Islet of Langerhans (tissue), 1 donor: ENCODE measurements around the gene ELANE.

Source experiments
- FAIRE-seq: peaks from one replicate; lab custom pipeline; 2011; peaks lifted over from hg19 to GRCh38; lab: Jason Lieb, UNC

Gene ELANE

DNA sequence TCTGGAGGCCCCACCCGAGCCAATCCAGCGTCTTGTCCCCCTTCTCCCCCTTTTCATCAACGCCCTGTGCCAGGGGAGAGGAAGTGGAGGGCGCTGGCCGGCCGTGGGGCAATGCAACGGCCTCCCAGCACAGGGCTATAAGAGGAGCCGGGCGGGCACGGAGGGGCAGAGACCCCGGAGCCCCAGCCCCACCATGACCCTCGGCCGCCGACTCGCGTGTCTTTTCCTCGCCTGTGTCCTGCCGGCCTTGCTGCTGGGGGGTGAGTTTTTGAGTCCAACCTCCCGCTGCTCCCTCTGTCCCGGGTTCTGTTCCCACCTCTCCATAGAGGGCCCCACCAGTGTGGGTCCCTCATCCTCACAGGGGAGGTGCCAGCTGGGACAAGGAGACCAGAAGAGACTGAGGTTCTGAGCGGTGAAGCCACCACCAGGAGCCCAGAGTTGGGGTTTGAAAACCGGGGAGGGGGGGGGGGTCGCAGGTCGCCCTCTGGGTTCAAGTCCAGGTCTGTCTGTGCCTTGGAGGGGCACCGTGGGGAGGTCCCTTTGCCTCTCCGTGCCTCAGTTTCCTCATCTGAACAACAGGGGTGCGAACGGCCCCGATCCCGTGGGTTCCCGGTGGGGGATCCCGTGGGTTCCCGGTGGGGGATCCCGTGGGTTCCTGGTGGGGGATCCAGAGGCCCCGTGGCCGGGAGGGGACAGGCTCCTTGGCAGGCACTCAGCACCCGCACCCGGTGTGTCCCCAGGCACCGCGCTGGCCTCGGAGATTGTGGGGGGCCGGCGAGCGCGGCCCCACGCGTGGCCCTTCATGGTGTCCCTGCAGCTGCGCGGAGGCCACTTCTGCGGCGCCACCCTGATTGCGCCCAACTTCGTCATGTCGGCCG is at the start of gene ELANE:
Gene ELANE, plus strand, starts transcription at position 168 of the 878 bp plus-strand sequence. Its CDS starts 26 bp downstream, at position 194.
- no peak for FAIRE-seq

DNA sequence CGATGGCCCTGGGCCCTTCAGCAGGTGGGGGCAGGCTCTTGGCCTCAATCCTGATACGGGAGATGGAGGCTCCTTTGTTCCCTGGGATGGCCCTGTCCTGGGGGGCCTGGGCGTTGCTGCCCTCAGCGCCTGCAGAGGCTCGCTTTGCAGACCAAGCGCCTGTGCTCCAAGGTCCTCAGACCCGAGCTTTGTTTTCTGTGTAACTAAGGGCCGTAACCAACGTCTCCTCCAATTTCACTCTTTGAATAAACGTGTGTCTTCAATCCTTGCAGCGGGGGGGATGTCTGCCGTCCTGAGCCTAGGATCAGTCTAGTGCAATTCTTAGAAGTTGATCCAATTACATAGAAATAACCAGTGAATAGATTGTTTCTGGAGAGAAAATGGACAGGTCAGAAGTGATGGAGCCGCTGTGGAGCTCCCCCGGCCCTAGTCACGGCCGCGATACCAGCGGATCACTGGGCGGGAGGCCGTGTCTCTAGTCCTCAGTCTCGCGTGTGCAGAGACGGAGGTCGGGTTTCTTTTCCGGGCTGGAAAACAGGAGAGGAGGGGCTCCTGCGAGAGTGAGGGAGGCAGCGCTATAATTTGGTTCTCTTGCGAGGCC is 49.5 kb upstream of the ELANE start:
- no peak for FAIRE-seq

DNA sequence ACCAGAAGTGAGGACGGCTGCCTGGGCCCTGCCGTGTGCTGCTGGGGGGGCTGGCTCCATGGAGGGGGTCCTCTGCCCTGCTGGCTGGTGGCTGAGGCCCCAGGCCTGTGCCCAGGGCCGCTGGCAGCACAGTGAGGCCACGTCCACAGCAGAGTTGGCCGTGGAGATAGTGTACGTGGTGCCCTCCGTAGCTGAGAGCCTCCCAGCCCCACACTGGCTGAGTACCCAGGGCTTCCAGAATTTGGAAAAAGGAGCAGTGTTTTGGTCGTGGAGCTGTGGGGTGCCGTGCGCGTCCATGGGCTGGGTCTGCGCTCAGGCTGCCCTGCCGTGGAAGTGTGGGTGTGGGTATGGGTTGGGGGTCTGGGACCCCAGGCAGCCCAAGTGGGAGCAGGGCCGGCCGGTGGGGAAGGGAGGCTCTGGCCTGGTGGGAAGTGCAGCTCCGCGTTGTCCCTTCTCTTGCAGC is 49.0 kb upstream of the ELANE start:
- no peak for FAIRE-seq

DNA sequence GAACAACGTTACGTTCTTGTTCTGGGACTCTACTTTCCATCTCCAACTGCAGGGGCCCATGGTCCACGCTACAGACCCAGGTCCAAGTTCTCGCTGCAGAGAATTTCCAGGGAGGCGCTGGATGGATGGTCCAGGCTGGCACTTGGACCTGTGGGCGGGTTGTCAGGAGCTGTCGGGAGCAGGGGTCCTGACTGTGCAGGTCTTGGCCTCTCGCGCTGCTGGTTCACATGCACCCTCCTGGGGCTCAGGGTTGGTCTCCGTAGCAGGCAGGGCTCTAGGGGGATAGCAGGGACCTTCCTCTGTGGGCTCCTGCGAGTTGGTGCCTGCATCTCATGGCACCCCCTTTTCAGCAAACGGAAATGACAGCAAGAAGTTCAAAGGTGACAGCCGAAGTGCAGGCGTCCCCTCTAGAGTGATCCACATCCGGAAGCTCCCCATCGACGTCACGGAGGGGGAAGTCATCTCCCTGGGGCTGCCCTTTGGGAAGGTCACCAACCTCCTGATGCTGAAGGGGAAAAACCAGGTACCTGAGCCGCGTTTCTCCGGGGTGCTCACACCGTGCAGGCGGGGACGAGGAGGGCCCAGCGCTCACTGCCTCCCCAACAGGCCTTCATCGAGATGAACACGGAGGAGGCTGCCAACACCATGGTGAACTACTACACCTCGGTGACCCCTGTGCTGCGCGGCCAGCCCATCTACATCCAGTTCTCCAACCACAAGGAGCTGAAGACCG is 48.3 kb upstream of the ELANE start:
- no peak for FAIRE-seq

DNA sequence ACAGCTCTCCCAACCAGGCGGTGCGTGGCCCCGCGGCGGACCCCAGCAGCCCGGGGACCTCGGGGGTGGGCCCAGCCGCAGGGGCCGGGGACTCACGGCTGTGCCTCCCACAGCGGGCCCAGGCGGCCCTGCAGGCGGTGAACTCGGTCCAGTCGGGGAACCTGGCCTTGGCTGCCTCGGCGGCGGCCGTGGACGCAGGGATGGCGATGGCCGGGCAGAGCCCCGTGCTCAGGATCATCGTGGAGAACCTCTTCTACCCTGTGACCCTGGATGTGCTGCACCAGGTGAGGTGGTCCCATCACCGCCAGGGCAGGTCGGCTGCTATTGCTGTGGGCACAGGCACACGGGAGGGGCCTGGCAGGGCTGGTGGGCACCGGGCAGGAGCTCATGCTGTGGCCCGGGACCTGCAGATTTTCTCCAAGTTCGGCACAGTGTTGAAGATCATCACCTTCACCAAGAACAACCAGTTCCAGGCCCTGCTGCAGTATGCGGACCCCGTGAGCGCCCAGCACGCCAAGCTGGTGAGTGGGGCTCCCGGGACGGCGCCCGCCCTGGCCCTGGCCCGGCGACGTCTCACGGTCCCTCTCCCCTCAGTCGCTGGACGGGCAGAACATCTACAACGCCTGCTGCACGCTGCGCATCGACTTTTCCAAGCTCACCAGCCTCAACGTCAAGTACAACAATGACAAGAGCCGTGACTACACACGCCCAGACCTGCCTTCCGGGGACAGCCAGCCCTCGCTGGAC is 47.5 kb upstream of the ELANE start:
- no peak for FAIRE-seq

DNA sequence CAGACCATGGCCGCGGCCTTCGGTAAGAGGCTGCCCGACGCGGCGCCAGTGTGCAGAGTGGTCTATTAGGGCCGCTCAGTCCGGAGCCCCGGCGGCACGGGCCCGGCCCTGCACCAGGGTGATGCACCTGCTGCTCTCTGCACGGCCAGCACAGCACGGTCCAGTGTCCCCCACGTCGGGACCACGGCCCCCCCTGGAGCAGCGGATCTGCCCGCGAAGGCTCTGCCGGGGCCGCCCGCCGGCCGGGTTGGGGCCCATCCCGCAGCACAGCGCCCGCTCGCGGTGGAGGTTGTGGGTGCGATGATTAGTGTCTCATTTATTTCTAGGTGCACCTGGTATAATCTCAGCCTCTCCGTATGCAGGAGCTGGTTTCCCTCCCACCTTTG is 46.9 kb upstream of the ELANE start:
- FAIRE-seq = no peak

DNA sequence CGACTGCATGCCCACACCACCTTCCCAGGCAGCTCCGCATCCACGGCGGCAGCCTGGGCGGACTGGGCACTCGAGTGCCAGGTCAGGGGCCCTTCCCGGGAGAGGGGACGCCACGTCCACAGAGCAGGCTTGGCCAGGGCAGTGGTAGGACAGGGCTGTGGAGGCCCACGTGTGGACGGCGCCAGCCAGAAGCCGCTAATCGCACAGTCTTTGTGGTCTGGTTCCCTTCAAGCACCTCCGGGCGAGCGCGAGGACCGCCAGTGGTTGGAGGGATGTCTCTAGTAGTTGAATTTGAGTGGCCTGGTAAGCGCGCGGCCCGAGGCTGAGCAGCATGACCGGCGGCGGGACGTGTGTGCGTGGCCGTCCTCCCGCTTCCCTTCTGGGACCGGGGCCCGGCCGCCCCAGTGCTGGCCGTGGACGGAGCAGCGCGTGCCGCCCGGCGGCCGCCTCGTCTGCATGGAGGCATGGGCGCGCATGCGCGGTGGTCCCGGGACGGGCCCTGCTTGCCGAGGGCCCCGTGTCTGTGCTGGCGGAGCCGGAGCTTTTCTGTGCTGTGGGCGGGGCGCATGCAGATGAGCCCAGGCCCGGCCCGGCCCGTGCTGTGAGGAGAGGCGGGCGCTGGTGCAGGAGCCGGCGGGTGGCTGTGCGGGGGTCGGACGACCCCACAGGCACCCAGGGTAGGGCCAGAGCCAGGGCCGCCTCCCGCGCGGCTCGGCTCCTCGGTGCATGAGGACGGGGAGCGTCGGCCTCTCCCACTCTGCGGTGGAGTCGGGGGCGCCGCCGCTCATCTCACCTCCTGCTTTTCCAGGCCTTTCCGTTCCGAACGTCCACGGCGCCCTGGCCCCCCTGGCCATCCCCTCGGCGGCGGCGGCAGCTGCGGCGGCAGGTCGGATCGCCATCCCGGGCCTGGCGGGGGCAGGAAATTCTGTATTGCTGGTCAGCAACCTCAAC is 46.2 kb upstream of the ELANE start:
- no peak for FAIRE-seq

DNA sequence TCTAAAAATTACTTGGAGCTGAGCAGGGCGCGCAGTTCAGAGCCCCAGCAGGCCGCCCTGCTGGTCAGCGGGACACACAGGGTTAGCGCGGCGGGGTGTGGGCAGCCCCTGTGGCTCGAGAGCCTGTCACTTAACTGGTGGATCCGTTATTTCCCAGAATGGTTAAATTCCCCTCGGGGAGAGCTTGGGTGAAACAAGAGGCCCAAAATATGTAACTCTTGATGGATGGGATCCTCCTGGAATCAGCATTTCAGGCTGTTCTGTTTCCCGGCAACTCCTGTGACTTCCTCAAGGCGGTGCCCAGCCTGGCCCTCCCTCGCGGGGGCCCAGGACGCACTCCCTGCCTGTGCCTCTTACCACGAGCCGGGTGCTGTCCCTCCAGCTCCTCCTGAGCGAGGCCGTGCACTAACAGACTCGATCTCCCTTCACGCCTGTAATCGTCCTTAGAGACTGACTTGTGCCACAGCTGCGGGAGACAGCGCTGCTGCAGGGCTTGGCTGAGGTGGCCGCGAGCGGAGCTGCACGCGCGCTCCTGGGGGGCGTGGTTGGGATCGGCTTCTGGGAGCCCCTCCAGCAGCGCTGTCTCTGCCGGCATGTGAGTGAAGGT is 45.2 kb upstream of the ELANE start:
- no peak for FAIRE-seq

DNA sequence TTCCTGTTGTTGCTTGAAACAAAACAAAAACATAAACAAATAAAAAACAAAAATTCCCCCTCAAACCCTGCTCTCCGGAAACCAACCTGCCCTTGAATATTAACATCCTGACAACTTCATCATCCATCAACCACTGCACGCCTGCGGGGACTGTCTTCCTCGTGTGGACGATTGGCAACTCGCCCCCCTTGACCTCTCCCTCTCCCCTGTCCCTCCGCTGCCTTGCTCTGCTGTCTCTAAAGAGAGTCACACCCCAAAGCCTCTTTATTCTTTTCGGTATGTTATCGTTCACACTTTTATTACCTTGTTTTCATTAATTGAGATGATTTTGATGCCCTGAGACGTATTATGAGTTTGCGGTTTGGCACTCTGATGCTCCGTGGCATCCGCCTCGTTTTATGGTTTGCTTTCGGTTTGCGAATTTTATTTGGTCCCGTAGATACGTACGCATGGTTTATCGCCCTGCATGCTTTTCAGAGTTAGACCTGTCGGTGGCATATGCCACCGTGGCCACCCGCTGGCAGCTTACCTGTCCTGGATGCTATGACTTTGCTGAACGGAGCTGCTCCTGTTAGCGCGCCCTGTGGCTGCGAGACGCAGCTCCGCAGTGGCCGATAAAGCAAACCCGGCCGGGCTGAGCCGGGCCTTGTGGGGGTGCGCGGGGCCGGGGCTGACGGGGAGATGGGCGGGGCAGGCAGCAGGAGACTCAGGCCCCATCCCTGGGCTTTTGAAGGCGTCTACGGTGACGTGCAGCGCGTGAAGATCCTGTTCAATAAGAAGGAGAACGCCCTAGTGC is 44.3 kb upstream of the ELANE start:
- FAIRE-seq = no peak

DNA sequence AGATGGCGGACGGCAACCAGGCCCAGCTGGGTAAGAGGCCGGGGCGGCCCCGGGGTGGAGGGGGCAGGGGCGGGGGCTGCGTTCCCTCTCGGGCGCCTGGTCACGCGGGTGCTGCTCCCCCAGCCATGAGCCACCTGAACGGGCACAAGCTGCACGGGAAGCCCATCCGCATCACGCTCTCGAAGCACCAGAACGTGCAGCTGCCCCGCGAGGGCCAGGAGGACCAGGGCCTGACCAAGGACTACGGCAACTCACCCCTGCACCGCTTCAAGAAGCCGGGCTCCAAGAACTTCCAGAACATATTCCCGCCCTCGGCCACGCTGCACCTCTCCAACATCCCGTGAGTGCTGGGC is 43.7 kb upstream of the ELANE start:
- no peak for FAIRE-seq

DNA sequence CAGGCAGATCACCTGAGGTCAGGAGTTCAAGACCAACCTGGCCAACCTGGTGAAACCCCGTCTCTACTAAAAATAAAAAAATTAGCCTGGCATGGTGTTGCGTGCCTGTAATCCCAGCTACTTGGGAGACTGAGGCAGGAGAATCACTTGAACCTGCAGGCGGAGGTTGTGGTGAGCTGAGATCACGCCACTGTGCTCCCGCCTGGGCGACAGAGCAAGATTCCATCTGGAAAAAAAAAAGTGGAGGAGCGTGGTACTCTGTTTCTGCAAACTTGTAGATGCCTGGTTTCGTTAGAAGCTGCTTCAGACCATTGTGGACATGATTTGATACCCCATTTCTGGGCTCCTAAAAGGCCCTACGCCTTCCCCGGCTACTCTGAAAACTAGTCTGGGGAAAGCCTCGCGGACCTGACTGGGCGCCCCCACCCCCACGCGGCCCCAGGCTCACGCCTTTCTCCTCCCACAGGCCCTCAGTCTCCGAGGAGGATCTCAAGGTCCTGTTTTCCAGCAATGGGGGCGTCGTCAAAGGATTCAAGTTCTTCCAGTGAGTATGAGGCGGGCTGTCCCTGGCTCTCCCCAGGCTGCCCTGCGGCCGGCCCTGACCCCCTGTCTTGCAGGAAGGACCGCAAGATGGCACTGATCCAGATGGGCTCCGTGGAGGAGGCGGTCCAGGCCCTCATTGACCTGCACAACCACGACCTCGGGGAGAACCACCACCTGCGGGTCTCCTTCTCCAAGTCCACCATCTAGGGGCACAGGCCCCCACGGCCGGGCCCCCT is 41.8 kb upstream of the ELANE start:
- no peak for FAIRE-seq

DNA sequence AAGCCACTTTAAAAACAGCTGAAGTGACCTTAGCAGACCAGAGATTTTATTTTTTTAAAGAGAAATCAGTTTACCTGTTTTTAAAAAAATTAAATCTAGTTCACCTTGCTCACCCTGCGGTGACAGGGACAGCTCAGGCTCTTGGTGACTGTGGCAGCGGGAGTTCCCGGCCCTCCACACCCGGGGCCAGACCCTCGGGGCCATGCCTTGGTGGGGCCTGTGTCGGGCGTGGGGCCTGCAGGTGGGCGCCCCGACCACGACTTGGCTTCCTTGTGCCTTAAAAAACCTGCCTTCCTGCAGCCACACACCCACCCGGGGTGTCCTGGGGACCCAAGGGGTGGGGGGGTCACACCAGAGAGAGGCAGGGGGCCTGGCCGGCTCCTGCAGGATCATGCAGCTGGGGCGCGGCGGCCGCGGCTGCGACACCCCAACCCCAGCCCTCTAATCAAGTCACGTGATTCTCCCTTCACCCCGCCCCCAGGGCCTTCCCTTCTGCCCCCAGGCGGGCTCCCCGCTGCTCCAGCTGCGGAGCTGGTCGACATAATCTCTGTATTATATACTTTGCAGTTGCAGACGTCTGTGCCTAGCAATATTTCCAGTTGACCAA is 41.1 kb upstream of the ELANE start:
- no peak for FAIRE-seq

DNA sequence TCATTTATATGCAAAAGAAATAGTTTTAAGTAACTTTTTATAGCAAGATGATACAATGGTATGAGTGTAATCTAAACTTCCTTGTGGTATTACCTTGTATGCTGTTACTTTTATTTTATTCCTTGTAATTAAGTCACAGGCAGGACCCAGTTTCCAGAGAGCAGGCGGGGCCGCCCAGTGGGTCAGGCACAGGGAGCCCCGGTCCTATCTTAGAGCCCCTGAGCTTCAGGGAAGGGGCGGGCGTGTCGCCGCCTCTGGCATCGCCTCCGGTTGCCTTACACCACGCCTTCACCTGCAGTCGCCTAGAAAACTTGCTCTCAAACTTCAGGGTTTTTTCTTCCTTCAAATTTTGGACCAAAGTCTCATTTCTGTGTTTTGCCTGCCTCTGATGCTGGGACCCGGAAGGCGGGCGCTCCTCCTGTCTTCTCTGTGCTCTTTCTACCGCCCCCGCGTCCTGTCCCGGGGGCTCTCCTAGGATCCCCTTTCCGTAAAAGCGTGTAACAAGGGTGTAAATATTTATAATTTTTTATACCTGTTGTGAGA is 40.5 kb upstream of the ELANE start:
- no peak for FAIRE-seq

DNA sequence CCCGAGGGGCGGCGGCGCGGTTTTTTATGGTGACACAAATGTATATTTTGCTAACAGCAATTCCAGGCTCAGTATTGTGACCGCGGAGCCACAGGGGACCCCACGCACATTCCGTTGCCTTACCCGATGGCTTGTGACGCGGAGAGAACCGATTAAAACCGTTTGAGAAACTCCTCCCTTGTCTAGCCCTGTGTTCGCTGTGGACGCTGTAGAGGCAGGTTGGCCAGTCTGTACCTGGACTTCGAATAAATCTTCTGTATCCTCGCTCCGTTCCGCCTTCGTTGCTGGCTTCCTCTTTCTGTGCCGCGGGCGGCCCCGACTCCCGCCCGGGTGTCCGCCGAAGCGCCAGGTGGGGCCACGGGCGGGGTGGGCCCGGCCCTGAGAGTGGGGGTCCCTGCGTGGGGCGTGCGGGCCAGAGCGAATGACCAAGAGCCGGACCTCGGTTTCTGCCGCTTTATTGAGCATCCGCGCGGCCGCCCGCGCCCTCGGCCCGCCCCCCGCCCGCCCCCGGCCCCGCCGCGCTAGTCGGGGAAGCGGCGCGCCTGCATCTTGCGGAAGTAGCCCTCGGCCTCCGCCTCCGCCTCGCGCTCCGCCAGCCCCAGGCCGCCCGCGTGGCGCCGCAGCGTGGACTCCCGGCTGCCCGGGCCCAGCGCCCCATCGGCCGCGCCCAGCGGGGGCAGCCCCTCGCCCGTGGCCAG is 39.9 kb upstream of the ELANE start:
- no peak for FAIRE-seq

DNA sequence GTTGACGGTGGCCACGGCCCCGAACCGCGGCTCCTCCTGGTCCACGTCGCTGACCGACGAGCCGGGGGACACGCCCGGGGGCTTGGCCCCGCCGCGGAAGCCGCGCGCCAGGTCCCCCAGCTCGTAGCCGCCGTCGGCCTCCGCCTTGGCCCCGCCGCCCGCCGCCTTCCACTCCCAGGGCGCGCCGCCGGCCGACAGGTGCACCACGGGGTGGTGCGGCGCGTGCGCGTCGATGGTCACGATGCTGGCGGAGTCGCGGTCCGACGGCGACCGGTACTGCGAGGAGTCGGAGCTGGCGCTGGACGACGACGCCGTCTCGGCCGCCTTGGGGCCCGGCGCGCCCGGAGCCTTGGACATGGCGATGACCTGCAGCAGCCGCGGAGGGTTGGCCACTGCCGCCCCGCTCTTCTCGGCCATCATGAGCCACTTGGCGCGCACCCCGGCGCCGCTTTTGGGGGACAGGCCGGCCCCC is 39.3 kb upstream of the ELANE start:
- no peak for FAIRE-seq

DNA sequence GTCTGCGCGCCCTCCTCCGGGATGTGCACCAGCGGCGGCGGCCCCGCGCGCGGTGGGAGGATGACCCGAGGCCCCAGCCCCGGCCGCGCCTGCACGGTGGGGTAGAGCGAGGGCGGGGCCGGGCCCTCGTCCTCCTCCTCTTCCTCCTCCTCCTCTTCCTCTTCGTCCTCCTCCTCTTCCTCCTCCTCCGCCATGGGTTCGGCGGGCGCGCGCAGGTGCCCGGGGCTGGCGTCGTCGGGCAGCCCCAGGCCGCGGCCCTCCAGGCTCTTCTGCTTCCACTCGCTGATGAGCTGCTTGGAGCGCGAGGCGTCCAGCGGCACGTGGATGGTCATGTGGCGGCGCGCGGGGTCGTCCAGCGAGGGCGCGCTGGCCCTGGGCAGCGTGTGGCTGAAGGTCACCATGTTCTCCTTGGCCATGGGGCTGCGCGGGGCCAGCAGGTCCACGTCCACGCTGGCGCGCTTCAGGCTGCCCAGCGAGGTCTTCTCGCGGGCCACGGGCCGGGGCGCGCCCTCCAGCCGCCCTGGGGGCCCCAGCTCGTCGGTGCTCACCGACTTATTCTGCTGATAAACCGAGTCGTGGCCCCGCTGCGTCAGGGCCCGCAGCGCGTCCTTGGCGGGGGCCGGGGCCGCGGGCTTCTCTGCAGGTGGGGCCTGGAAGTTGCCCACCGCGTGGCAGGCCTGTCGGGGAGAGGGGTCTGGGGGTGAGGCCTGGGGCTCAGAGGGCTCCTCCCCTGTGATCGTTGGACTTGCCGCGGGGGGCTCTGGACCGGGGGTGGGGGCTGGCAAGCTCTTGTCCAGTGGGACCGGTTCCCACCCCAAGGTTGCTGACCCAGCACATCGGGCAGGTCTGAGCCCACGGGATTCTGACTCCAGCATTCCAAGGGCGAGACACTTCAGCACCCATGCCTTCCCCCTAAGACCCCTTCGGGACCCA is 38.6 kb upstream of the ELANE start:
- no peak for FAIRE-seq
